ENCODE measurements around the gene PKP1. TPM values are rescaled to one million over a fixed set of nuclear protein-coding genes. Genes with fewer than 3 reads are reported as not detected.

Gene PKP1
- polyA plus RNA-seq, 3 donors from 2014 or later = not detected

- no peaks in the 10 kb centered on the region for H3K4me1 Mint-ChIP-seq
- H3K36me3 Mint-ChIP-seq = no peaks in the 10 kb centered on the region
- H3K27ac Mint-ChIP-seq = no peak overlapping the region
- H3K4me3 Mint-ChIP-seq = no peak overlapping the region
- no peaks in the 10 kb centered on the region for H3K9me3 Mint-ChIP-seq
- no peak for DNase-seq
- peaks cover 0 to 6% (median 4%) of the 10 kb centered on the region in 3 donors for H3K27me3 Mint-ChIP-seq (ENCODE audit: low read depth in 3 of 3)
Observed at GRCh38 chr1:201266276-201266675, 17.0 kb upstream of the PKP1 start.

- Mint-ChIP-seq H3K4me1 (no peaks in the 10 kb centered on the region), H3K36me3 (no peaks in the 10 kb centered on the region), H3K27me3 (ENCODE audit: low read depth in 3 of 3) (peaks cover 0 to 5% (median 2%) of the 10 kb centered on the region in 3 donors), H3K9me3 (no peaks in the 10 kb centered on the region), H3K27ac (no peak overlapping the region), H3K4me3 (no peak overlapping the region)
- no peak for DNase-seq
Observed at GRCh38 chr1:201266774-201267173, 16.5 kb upstream of the PKP1 start.

GRCh38 chr1:201267481-201268229 is 15.7 kb upstream of the PKP1 start:
- H3K27me3 Mint-ChIP-seq (ENCODE audit: low read depth in 3 of 3) = peaks cover 0 to 5% (median 2%) of the 10 kb centered on the region in 3 donors
- no peaks in the 10 kb centered on the region for H3K36me3 Mint-ChIP-seq
- no peaks in the 10 kb centered on the region for H3K9me3 Mint-ChIP-seq
- no peaks in the 10 kb centered on the region for H3K4me1 Mint-ChIP-seq
- H3K27ac Mint-ChIP-seq = no peak overlapping the region
- no peak for DNase-seq
- H3K4me3 Mint-ChIP-seq = no peak overlapping the region

- H3K36me3 Mint-ChIP-seq = no peaks in the 10 kb centered on the region
- H3K4me1 Mint-ChIP-seq = no peaks in the 10 kb centered on the region
- no peak overlapping the region for H3K4me3 Mint-ChIP-seq
- no peak overlapping the region for H3K27ac Mint-ChIP-seq
- no peaks in the 10 kb centered on the region for H3K9me3 Mint-ChIP-seq
- no peak for DNase-seq
- H3K27me3 Mint-ChIP-seq (ENCODE audit: low read depth in 3 of 3) = peaks cover 0 to 6% (median 2%) of the 10 kb centered on the region in 3 donors
Observed at GRCh38 chr1:201268604-201269151, 14.6 kb upstream of the PKP1 start.

GRCh38 chr1:201269281-201269680 is 14.0 kb upstream of the PKP1 start:
- peaks cover 0 to 6% (median 2%) of the 10 kb centered on the region in 3 donors for H3K27me3 Mint-ChIP-seq (ENCODE audit: low read depth in 3 of 3)
- H3K4me3 Mint-ChIP-seq = no peak overlapping the region
- H3K4me1 Mint-ChIP-seq = no peaks in the 10 kb centered on the region
- no peak for DNase-seq
- H3K9me3 Mint-ChIP-seq = no peaks in the 10 kb centered on the region
- H3K27ac Mint-ChIP-seq = no peak overlapping the region
- H3K36me3 Mint-ChIP-seq = no peaks in the 10 kb centered on the region

GRCh38 chr1:201269900-201270410 is 13.4 kb upstream of the PKP1 start:
- Mint-ChIP-seq H3K4me1 (no peaks in the 10 kb centered on the region), H3K27ac (no peak overlapping the region), H3K9me3 (no peaks in the 10 kb centered on the region), H3K27me3 (ENCODE audit: low read depth in 3 of 3) (peaks cover 0 to 6% (median 2%) of the 10 kb centered on the region in 3 donors), H3K36me3 (no peaks in the 10 kb centered on the region), H3K4me3 (no peak overlapping the region)
- DNase-seq = no peak

- H3K9me3 Mint-ChIP-seq = no peaks in the 10 kb centered on the region
- H3K27ac Mint-ChIP-seq = no peak overlapping the region
- DNase-seq = no peak
- H3K4me3 Mint-ChIP-seq = no peak overlapping the region
- peaks cover 0 to 6% (median 2%) of the 10 kb centered on the region in 3 donors for H3K27me3 Mint-ChIP-seq (ENCODE audit: low read depth in 3 of 3)
- no peaks in the 10 kb centered on the region for H3K36me3 Mint-ChIP-seq
- H3K4me1 Mint-ChIP-seq = no peaks in the 10 kb centered on the region
Observed at GRCh38 chr1:201270616-201271390, 12.5 kb upstream of the PKP1 start.

GRCh38 chr1:201272799-201273198 is 10.5 kb upstream of the PKP1 start:
- H3K4me1 Mint-ChIP-seq = no peaks in the 10 kb centered on the region
- H3K9me3 Mint-ChIP-seq = no peaks in the 10 kb centered on the region
- no peak overlapping the region for H3K27ac Mint-ChIP-seq
- DNase-seq = no peak
- H3K4me3 Mint-ChIP-seq = no peak overlapping the region
- H3K27me3 Mint-ChIP-seq (ENCODE audit: low read depth in 3 of 3) = peaks cover 0 to 6% (median 2%) of the 10 kb centered on the region in 3 donors
- no peaks in the 10 kb centered on the region for H3K36me3 Mint-ChIP-seq

- Mint-ChIP-seq H3K27me3 (ENCODE audit: low read depth in 3 of 3) (peaks cover 0 to 2% (median 0%) of the 10 kb centered on the region in 3 donors), H3K4me1 (no peaks in the 10 kb centered on the region), H3K36me3 (no peaks in the 10 kb centered on the region), H3K9me3 (no peaks in the 10 kb centered on the region), H3K27ac (no peak overlapping the region), H3K4me3 (no peak overlapping the region)
- DNase-seq = no peak
Observed at GRCh38 chr1:201274616-201275252, 8.6 kb upstream of the PKP1 start.

- no peak for DNase-seq
- no peaks in the 10 kb centered on the region for H3K9me3 Mint-ChIP-seq
- no peak overlapping the region for H3K4me3 Mint-ChIP-seq
- H3K27me3 Mint-ChIP-seq (ENCODE audit: low read depth in 3 of 3) = peaks cover 0 to 2% (median 1%) of the 10 kb centered on the region in 3 donors
- no peaks in the 10 kb centered on the region for H3K36me3 Mint-ChIP-seq
- H3K27ac Mint-ChIP-seq = no peak overlapping the region
- H3K4me1 Mint-ChIP-seq = no peaks in the 10 kb centered on the region
Observed at GRCh38 chr1:201275253-201275666, 8.0 kb upstream of the PKP1 start.

- H3K9me3 Mint-ChIP-seq = no peaks in the 10 kb centered on the region
- H3K4me1 Mint-ChIP-seq = no peaks in the 10 kb centered on the region
- no peaks in the 10 kb centered on the region for H3K36me3 Mint-ChIP-seq
- no peak overlapping the region for H3K27ac Mint-ChIP-seq
- DNase-seq = no peak
- H3K27me3 Mint-ChIP-seq (ENCODE audit: low read depth in 3 of 3) = peaks cover 0 to 5% (median 2%) of the 10 kb centered on the region in 3 donors
- H3K4me3 Mint-ChIP-seq = no peak overlapping the region
Observed at GRCh38 chr1:201276891-201277290, 6.4 kb upstream of the PKP1 start.

- peaks cover 0 to 5% (median 2%) of the 10 kb centered on the region in 3 donors for H3K27me3 Mint-ChIP-seq (ENCODE audit: low read depth in 3 of 3)
- H3K36me3 Mint-ChIP-seq = no peaks in the 10 kb centered on the region
- H3K9me3 Mint-ChIP-seq = no peaks in the 10 kb centered on the region
- H3K27ac Mint-ChIP-seq = no peak overlapping the region
- no peak overlapping the region for H3K4me3 Mint-ChIP-seq
- H3K4me1 Mint-ChIP-seq = no peaks in the 10 kb centered on the region
- DNase-seq = no peak
Observed at GRCh38 chr1:201277441-201277840, 5.9 kb upstream of the PKP1 start.

GRCh38 chr1:201279313-201279712 is 4.0 kb upstream of the PKP1 start:
- no peak overlapping the region for H3K4me3 Mint-ChIP-seq
- H3K4me1 Mint-ChIP-seq = peaks cover 2 to 4% of the 10 kb centered on the region in 2 donors
- H3K27ac Mint-ChIP-seq = no peak overlapping the region
- no peaks in the 10 kb centered on the region for H3K36me3 Mint-ChIP-seq
- no peaks in the 10 kb centered on the region for H3K9me3 Mint-ChIP-seq
- peaks cover 3 to 6% (median 5%) of the 10 kb centered on the region in 3 donors for H3K27me3 Mint-ChIP-seq (ENCODE audit: low read depth in 3 of 3)
- no peak for DNase-seq

All from immature natural killer cell (primary cell).